NCI-H2171 treated with DMSO at 0.1 percent for 48 hours (cell line): ENCODE measurements around the gene TRAPPC14.
A peak's percentile ranks its signal among the peaks of the same experiment; 100 is the strongest.

Experiments
- DNase-seq: peaks from one replicate; lab custom pipeline; 2025; lab: John Stamatoyannopoulos, UW

Gene TRAPPC14

GRCh38 chr7:100173806-100174495 lies 15.4 kb upstream of the TRAPPC14 start:
- DNase-seq = no peak

GRCh38 chr7:100171840-100172239 lies 13.3 kb upstream of the TRAPPC14 start:
- DNase-seq = no peak

GRCh38 chr7:100171087-100171681 lies 12.7 kb upstream of the TRAPPC14 start:
- no peak for DNase-seq

GRCh38 chr7:100170101-100170897 lies 11.8 kb upstream of the TRAPPC14 start:
- DNase-seq = no peak

GRCh38 chr7:100169147-100169850 lies 10.8 kb upstream of the TRAPPC14 start:
- DNase-seq = no peak

GRCh38 chr7:100167912-100168323 lies 9.4 kb upstream of the TRAPPC14 start:
- DNase-seq = peak; percentile 21

GRCh38 chr7:100166970-100167911 lies 8.7 kb upstream of the TRAPPC14 start:
- no peak for DNase-seq

GRCh38 chr7:100166317-100166940 lies 7.9 kb upstream of the TRAPPC14 start:
- DNase-seq = no peak

GRCh38 chr7:100163871-100164270 lies 5.3 kb upstream of the TRAPPC14 start:
- no peak for DNase-seq

- DNase-seq = no peak
Measured at GRCh38 chr7:100163006-100163531, 4.5 kb upstream of the TRAPPC14 start.

GRCh38 chr7:100160067-100160466 lies 1.5 kb upstream of the TRAPPC14 start:
- DNase-seq = no peak

GRCh38 chr7:100159099-100159623 lies 638 bp upstream of the TRAPPC14 start:
- DNase-seq = no peak

GRCh38 chr7:100157334-100158228 lies 942 bp downstream of the TRAPPC14 start:
- DNase-seq = no peak

GRCh38 chr7:100157069-100157333 lies 1.5 kb downstream of the TRAPPC14 start:
- DNase-seq = no peak

- no peak for DNase-seq
Measured at GRCh38 chr7:100156331-100157068, 2.0 kb downstream of the TRAPPC14 start.

- DNase-seq = no peak
Measured at GRCh38 chr7:100155553-100156317, 2.8 kb downstream of the TRAPPC14 start.

- DNase-seq = no peak
Measured at GRCh38 chr7:100154651-100155491, 3.7 kb downstream of the TRAPPC14 start.
